ENCODE data around the gene MPDZ.

DNA sequence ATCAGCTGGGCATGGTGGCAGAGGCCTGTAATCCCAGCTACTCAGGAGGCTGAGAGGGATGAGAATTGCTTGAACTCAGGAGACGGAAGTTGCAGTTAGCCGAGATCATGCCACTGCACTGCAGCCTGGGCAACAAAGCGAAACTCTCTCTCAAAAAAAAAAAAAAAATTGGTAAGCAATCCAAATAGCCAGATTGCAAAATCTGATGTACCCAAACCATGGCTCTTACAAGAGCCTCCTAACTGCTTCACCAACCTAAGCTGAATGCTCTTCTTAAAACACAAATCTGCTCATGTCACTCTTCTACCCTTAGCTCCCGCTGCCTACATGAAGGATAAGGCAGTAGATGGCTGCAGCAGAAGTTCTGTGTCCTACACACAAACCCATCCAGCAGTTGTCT lies 105.9 kb downstream of the MPDZ start:
- TF ChIP-seq POLR2A (IDR thresholded peaks at IDR 0.05; ENCODE audit: low read length) (no peak), GATA1 (IDR thresholded peaks at IDR 0.05; ENCODE audit: low read depth, low read length) (no peak)

Measured in erythroblast (primary cell).